NCI-H2029 treated with DMSO at 0.1 percent for 48 hours (cell line): Measurements from ENCODE around the gene PATL2.
"Not testable (repeated sequence)": the region's sequence is repeated elsewhere in the genome, so short reads cannot be mapped to it uniquely, and the experiment has no call there.

Experiments
- DNase-seq: peaks from one replicate; lab custom pipeline; 2025; lab: John Stamatoyannopoulos, UW

Gene PATL2

DNA sequence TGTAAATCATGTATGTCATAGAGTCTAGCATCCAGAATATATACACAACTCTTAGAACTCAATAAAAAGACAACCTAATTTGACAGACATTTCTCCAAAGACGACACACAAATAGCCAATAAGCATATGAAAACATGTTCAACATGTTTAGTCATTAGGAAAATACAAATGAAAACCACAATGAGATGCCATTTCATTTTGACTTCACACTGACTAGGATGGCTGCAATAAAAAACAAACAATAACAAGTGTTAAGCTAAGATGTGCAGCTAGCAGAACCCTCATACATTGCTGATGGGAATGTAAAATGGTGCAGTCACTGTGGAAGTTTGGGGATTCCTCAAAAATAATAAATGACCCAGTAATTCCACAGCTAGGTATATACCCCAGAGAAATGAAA, 64.1 kb downstream of the PATL2 start:
- DNase-seq, result no peak

DNA sequence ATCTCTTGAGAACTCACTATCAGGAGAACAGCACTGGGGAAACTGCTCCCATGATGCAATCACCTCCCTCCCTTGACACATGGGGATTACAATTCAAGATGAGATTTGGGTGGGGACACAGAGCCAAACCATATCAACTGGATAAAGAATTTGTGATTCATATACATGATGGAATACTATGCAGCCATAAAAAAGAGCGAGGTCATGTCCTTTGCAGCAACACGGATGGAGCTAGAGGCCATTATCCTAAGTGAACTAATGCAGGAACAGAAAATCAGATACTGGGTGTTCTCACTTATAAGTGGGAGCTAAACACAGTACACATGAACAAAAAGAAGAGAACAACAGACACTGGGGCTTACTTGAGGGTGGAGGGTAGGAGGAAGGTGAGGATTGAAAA, 64.7 kb downstream of the PATL2 start:
- no peak for DNase-seq

DNA sequence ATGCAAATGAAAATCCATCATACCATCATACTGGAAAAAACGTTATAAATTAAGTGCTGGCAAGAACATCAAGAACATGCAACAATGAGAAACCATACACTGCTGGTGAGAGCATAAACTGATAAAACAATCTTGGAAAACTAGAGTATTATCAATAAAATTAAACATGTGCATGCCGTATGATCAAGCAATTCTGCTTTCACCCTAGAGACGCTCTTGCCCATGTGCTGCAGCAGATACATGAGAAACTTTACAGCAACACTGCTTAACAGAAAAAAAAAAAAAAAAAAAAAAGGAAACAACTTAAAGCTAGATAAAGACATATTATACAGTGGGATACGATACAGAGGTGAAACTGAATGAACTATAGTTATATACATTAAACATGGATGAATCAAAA, 69.5 kb downstream of the PATL2 start:
- DNase-seq, result no peak

DNA sequence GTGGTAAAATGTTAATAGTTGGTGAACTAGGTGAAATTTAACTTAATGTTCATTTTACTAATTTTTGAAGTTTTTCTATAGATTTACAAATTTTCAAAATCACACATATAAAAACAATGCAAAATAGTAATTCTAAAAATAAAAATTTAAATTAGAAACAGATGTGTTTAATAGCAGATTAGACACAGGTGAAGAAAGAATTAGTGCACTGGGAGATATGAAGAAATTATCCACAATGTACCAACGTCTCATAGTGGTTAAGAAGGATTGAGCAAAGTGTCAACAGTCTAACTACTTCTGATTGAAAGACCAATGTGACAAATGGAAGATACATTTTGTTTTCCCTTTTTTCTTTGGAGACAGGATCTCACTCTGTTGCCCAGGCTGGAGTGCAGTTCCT, 74.1 kb downstream of the PATL2 start:
- no peak for DNase-seq

DNA sequence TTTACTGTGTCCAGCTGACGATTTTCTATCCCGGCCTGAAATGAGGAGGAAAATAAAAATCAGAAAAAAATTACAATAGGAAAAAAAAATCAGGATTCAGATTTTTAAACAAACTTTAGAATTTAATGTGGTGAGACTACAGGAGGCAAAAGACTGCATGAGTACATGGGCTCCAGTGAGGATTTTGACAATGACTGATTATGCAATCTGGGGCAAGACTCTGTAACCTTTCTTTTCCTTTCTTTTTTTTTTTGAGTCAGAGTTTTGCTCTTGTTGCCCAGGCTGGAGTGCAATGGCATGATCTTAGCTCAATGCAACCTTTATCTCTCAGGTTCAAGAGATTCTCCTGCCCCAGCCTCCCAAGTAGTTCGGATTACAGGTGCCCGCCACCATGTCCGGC, 77.5 kb downstream of the PATL2 start:
- DNase-seq, result no peak

DNA sequence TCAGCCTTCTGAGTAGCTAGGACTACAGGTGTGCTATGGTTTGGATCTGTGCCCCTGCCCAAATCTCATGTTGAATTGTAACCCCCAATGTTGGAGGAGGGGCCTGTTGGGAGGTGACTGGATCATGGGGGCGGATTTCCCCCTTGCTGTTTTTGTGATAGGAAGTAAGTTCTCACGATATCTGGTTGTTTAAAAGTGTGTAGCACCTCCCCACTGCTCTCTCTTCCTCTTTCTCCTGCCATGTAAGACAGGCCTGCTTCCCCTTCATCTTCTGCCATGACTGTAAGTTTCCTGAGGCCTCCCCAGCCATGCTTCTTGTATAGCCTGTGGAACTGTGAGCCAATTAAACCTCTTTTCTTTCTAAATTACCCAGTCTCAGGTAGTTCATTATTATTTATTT, 85.8 kb downstream of the PATL2 start:
- not testable (repeated sequence) for DNase-seq

DNA sequence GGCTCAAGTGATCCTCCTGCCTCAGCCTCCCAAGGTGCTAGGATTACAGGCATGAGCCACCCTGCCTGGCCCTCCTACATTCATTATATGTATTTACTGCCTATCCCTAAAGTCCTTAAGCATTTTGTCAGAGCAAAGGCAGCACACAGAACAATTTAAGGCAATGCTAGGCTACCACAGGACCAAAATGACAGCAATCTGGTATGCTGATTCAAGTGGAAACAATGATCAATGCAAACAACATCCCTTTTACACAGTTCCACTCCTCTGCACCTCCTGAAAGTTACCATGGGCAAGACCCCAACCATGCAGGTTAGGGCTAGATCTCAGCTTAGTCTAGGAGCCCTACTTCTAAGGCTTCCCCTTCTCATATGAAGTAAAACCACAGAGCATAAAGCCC, 87.9 kb downstream of the PATL2 start:
- no peak for DNase-seq

DNA sequence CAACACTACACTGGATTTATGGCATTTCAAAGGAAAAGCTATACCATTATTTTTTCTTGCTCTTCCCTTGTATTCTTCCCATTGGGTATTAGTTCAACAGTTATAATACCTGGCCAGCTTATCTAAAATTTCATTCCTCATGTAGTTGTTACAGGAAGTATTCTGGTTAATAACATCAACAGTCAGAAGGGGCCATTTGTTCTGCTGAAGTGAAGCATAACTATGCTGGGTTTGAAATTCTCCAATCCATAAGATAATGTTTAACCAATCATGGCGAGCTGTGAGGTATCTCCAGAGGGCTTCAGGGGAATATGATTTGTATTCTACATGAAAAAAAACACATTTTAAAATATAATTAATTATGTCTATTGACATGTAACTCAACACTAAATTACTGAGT, 91.0 kb downstream of the PATL2 start:
- no peak for DNase-seq

DNA sequence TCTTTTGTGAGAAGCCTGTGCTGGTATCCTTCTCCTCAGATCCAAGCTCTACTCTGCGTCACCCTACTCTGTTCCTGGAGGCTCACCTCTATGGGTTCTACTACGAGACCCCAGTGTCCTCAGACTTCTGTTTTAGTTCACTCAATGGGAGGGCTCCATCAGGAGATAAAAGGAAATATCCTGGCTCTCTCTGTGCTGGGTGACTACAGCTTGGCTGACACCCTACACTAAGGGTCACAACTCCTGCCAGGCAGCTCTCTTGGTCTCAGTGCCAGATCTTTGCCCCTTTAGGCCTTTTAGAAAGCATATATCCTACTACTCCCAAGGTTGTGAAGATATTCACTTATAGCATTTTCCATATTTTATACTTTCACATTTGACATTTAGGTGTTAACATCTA, 94.1 kb downstream of the PATL2 start:
- DNase-seq, result no peak
